Mesendoderm (in vitro differentiated cells): ENCODE measurements around the gene DCBLD2.

ENCODE experiments used
- DNase-seq: peaks from one replicate; pipeline ENCODE4 v3.0.0; 2013
- H2AK5ac ChIP-seq: 2 replicates; pipeline ENCODE4 v1.6.1; 2013; ENCODE audit warnings: low read length, inconsistent platforms
- H2BK120ac ChIP-seq: 2 replicates; pipeline ENCODE4 v1.6.1; 2013; ENCODE audit warnings: low read depth, mild to moderate bottlenecking, low read length, moderate library complexity, mixed read lengths
- H2BK15ac ChIP-seq: replicated peaks from 2 replicates; pipeline ENCODE4 v1.6.1; 2013; ENCODE audit warnings: low read depth, mild to moderate bottlenecking, moderate library complexity
- H2BK5ac ChIP-seq: 2 replicates; pipeline ENCODE4 v1.6.1; 2013; ENCODE audit warnings: low read length, inconsistent platforms
- H3K18ac ChIP-seq: 2 replicates; pipeline ENCODE4 v1.6.1; 2013; ENCODE audit warnings: mild to moderate bottlenecking, low read length, mixed read lengths
- H3K23ac ChIP-seq: one replicate; pipeline ENCODE4 v1.6.1; 2013; ENCODE audit warnings: low read length
- H3K27ac ChIP-seq: 2 replicates; pipeline ENCODE4 v1.5.1; 2013; ENCODE audit warnings: low read depth, mild to moderate bottlenecking, inconsistent platforms, low read length, moderate library complexity
- H3K27me3 ChIP-seq: 2 replicates; pipeline ENCODE4 v1.6.1; 2013; ENCODE audit warnings: low read length, control low read depth, mild to moderate bottlenecking, inconsistent platforms; ENCODE audit not compliant: insufficient read depth, poor library complexity
- H3K36me3 ChIP-seq: 2 replicates; pipeline ENCODE4 v1.6.1; 2013; ENCODE audit warnings: low read length, inconsistent platforms; ENCODE audit not compliant: control insufficient read depth, insufficient read depth
- H3K4ac ChIP-seq: one replicate; pipeline ENCODE4 v1.6.1; 2013; ENCODE audit warnings: low read depth, mild to moderate bottlenecking, low read length, moderate library complexity
- H3K4me1 ChIP-seq: 2 replicates; pipeline ENCODE4 v1.6.1; 2013; ENCODE audit warnings: low read depth, low read length, inconsistent platforms; ENCODE audit not compliant: control insufficient read depth
- H3K4me2 ChIP-seq: 2 replicates; pipeline ENCODE4 v1.6.1; 2013; ENCODE audit warnings: low read length
- H3K4me3 ChIP-seq: 2 replicates; pipeline ENCODE4 v1.5.1; 2013; ENCODE audit warnings: mild to moderate bottlenecking, low read length
- H3K56ac ChIP-seq: one replicate; pipeline ENCODE4 v1.6.1; 2013; ENCODE audit warnings: low read length
- H3K79me1 ChIP-seq: 2 replicates; pipeline ENCODE4 v1.6.1; 2013; ENCODE audit warnings: low read length, inconsistent platforms
- H3K79me2 ChIP-seq: 2 replicates; pipeline ENCODE4 v1.6.1; 2013; ENCODE audit warnings: mild to moderate bottlenecking, low read length; ENCODE audit not compliant: control insufficient read depth, insufficient read depth
- H3K9ac ChIP-seq: 2 replicates; pipeline ENCODE4 v1.6.1; 2013; ENCODE audit warnings: low read length, inconsistent platforms
- H4K5ac ChIP-seq: one replicate; pipeline ENCODE4 v1.6.1; 2013; ENCODE audit warnings: low read length
- H4K8ac ChIP-seq: one replicate; pipeline ENCODE4 v1.6.1; 2013; ENCODE audit warnings: low read depth, mild to moderate bottlenecking, control low read depth, low read length, moderate library complexity
- WGBS: extraction: QIAGEN DNeasy Blood & Tissue Kit; methylation state at CpG from one replicate; pipeline ENCODE4 v1.1.7; 2013; ENCODE audit warnings: low lambda C conversion rate, missing lambda C conversion rate; ENCODE audit not compliant: insufficient coverage; ENCODE audit errors: extremely low coverage; 5-methylcytosine and 5-hydroxymethylcytosine counted together

DCBLD2 gene

DNA sequence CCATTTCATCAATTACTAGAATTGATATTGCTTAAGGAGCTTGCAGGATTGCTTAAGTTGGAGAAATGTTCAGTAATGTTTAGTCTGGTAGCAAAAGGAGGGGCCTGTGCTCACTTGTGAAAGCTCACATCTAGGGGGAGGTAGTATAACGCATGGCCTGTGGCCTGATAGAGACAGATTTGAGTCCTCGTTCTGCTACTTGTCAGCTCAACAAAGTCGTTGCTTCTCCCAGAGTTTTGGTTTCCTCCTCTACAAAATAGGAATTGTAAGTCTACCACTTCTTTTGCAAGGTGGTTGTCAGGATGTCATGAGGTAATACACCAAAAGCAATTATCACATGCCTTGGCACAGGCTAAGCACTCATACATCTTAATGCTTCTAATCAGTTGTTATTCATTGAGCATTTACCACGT is 137.0 kb downstream of the DCBLD2 start:
- Histone ChIP-seq H4K8ac (no peak overlapping the region), H3K18ac (no peak overlapping the region), H3K79me1 (no peaks in the 10 kb centered on the region), H3K27ac (no peak overlapping the region), H3K9ac (no peak overlapping the region), H3K36me3 (no peaks in the 10 kb centered on the region), H2BK5ac (no peak overlapping the region), H3K4me2 (no peak overlapping the region), H3K23ac (no peak overlapping the region), H2BK15ac (no peak overlapping the region), H3K27me3 (no peaks in the 10 kb centered on the region), H3K4me1 (no peaks in the 10 kb centered on the region), H2AK5ac (no peak overlapping the region), H3K4me3 (no peak overlapping the region), H2BK120ac (no peak overlapping the region), H4K5ac (no peak overlapping the region), H3K56ac (no peak overlapping the region), H3K4ac (no peak overlapping the region), H3K79me2 (no peaks in the 10 kb centered on the region)
- DNase-seq, result no peak
- WGBS, result no CpG with 5 or more reads among the region's 4 CpGs

DNA sequence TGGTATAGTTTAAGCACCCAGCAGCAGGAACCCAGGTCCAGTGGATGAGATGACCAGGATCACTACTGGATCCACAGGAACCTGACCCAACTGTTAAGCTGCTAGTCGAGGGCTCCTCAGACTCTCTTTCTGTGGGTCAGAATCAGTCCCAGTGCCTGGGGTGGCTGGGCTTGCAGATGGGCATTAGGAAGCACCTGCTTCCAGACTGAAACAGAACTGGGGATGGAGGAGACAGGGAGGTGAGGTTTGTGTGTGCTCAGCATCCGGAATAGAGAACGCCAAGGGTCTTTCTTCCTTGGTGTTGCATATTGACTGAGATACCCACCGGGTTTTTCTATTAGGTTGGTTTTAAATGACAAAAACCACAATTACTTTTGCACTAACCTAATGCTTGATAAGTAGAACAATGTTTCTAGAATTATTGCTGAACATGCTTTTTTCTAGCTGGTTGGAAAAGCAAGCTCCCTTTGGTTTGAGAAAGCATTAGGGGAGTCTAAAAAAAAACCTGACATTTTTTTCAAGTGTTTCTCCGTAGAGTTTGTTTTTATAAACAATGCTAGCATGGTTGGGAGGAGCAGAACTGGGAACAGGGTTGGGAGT is 137.6 kb downstream of the DCBLD2 start:
- no peak for DNase-seq
- Histone ChIP-seq H2AK5ac (no peak overlapping the region), H3K4me3 (no peak overlapping the region), H3K27me3 (no peaks in the 10 kb centered on the region), H3K18ac (no peak overlapping the region), H3K36me3 (no peaks in the 10 kb centered on the region), H3K56ac (no peak overlapping the region), H2BK15ac (no peak overlapping the region), H2BK120ac (no peak overlapping the region), H3K27ac (no peak overlapping the region), H3K9ac (no peak overlapping the region), H3K23ac (no peak overlapping the region), H2BK5ac (no peak overlapping the region), H3K4me1 (no peaks in the 10 kb centered on the region), H4K5ac (no peak overlapping the region), H4K8ac (no peak overlapping the region), H3K4me2 (no peak overlapping the region), H3K79me2 (no peaks in the 10 kb centered on the region), H3K4ac (no peak overlapping the region), H3K79me1 (no peaks in the 10 kb centered on the region)
- WGBS, result no CpG with 5 or more reads among the region's 5 CpGs

DNA sequence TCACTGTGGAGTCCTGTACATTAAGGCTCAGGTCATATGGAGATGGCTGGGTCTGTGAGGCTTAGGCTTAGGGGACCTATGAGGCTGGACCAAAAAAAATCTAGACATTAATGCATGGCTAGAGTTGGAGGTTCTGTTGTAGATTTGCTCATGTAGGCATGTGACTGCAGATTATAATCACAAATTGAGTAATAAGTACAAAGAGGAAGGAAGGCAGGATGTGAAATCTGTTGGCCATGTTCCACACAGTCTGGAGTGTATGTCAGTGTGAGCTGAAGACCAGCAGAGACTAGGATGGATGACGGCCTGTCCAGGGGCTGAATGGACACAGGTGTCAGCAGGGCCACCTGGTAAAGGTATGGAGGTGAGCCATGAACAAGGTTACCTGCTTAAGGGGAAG is 138.4 kb downstream of the DCBLD2 start, which contains the start of gene ST3GAL6:
Gene ST3GAL6 (plus strand): TSS at position 265 of the 400 bp plus-strand sequence. CDS start 5,101 bp downstream, outside the sequence.
- Histone ChIP-seq H2BK15ac (no peak within 1 kb of the TSS), H3K4me2 (no peak within 1 kb of the TSS), H3K9ac (no peak within 1 kb of the TSS), H3K4me1 (no peaks in the 10 kb centered on the region), H3K27ac (no peak within 1 kb of the TSS), H3K79me2 (no peaks in the 10 kb centered on the region), H3K79me1 (no peaks in the 10 kb centered on the region), H3K27me3 (no peaks in the 10 kb centered on the region), H4K8ac (no peak within 1 kb of the TSS), H2BK120ac (no peak within 1 kb of the TSS), H3K18ac (no peak within 1 kb of the TSS), H3K23ac (no peak within 1 kb of the TSS), H2AK5ac (no peak within 1 kb of the TSS), H3K36me3 (no peaks in the 10 kb centered on the region), H3K4ac (no peak within 1 kb of the TSS), H2BK5ac (no peak within 1 kb of the TSS), H4K5ac (no peak within 1 kb of the TSS), H3K4me3 (no peak within 1 kb of the TSS), H3K56ac (no peak within 1 kb of the TSS)
- no CpG with 5 or more reads among the region's 1 CpG for WGBS
- DNase-seq, result no peak

DNA sequence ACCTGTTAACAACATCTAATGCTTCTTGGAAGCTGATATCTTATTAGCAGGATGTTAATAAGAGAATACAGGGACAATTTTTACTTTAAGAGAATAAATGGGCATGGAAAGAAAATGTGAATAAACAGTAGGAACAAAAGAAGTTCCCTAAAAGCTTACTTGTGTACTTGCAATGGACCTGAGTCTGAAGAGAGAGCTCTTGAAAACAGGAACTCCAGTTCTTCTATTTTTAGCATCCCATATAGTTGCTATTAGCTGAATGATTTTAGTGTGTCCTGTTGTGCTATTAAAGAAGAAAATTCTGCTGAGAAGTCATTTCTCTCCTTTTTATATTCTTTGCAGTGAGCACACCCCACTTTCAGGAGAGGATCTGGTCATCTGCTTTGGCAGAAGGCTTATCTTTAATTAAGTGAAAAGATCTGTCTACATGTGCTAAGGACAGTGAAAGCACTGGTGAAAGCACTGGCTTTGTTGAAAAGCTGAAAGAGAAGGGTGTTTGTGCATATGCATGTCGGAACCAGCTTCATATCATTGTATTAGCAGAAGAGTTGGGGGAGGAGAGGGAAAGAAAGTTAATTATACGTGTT is 139.8 kb downstream of the DCBLD2 start:
- H3K18ac ChIP-seq, result no peak overlapping the region
- H3K4me3 ChIP-seq, result no peak overlapping the region
- H2AK5ac ChIP-seq, result no peak overlapping the region
- no peaks in the 10 kb centered on the region for H3K79me1 ChIP-seq
- no peaks in the 10 kb centered on the region for H3K36me3 ChIP-seq
- no peak overlapping the region for H2BK120ac ChIP-seq
- no peak overlapping the region for H3K4ac ChIP-seq
- WGBS, result no CpG with 5 or more reads among the region's 2 CpGs
- H2BK15ac ChIP-seq, result no peak overlapping the region
- DNase-seq, result no peak
- H3K27ac ChIP-seq, result no peak overlapping the region
- H3K4me1 ChIP-seq, result no peaks in the 10 kb centered on the region
- no peak overlapping the region for H4K8ac ChIP-seq
- no peak overlapping the region for H3K56ac ChIP-seq
- no peak overlapping the region for H3K23ac ChIP-seq
- no peak overlapping the region for H3K9ac ChIP-seq
- no peak overlapping the region for H3K4me2 ChIP-seq
- H3K27me3 ChIP-seq, result no peaks in the 10 kb centered on the region
- no peak overlapping the region for H2BK5ac ChIP-seq
- H3K79me2 ChIP-seq, result no peaks in the 10 kb centered on the region
- H4K5ac ChIP-seq, result no peak overlapping the region

DNA sequence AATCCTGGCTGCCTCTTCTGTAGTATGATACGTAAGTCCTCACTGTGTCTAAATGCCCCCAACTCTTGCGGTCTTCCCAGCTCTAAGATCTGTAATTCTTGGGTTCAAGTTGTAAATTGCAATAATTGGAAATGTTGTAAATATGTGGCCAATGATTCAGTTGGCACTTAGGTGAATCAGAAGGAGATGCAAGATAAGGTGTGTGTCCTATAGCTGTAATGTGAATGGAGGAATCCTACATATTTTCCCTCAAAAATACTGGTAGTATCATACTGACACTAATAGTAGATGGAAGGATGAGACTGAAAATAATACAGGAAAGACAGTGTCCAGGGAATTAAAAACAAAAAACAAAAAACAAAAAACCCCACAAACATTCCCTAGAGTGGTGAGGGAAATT is 141.9 kb downstream of the DCBLD2 start:
- no peak overlapping the region for H2BK120ac ChIP-seq
- H3K56ac ChIP-seq, result no peak overlapping the region
- H3K27me3 ChIP-seq, result no peaks in the 10 kb centered on the region
- H2AK5ac ChIP-seq, result no peak overlapping the region
- H3K9ac ChIP-seq, result no peak overlapping the region
- no peak overlapping the region for H4K8ac ChIP-seq
- no peaks in the 10 kb centered on the region for H3K4me1 ChIP-seq
- H2BK15ac ChIP-seq, result no peak overlapping the region
- no peak overlapping the region for H3K4me3 ChIP-seq
- H3K27ac ChIP-seq, result no peak overlapping the region
- H3K36me3 ChIP-seq, result no peaks in the 10 kb centered on the region
- H3K4me2 ChIP-seq, result no peak overlapping the region
- H4K5ac ChIP-seq, result no peak overlapping the region
- no peak overlapping the region for H3K18ac ChIP-seq
- H3K79me2 ChIP-seq, result no peaks in the 10 kb centered on the region
- no peak overlapping the region for H3K4ac ChIP-seq
- no peak overlapping the region for H2BK5ac ChIP-seq
- no peak overlapping the region for H3K23ac ChIP-seq
- no CpG with 5 or more reads among the region's 2 CpGs for WGBS
- H3K79me1 ChIP-seq, result no peaks in the 10 kb centered on the region
- no peak for DNase-seq

DNA sequence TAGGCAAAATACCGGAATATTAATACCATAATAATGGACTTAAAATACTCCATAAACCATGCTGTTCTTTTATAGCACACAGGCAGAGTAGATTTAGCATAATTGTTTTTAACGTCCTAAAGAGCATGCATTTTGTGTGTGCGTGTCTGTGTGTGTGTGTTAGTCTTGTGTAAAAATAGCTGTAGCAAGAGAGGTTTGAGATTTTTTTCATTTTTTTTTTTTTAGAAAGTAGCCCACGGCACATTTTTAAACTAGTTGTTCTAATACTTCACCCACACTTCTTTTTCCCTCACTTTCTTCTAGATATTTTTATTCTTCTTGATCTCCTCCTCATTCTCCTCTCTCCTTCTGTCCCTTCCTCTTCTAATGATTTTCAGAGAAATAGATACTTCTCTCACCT is 145.9 kb downstream of the DCBLD2 start:
- H3K36me3 ChIP-seq, result no peaks in the 10 kb centered on the region
- no peak overlapping the region for H2BK120ac ChIP-seq
- no peaks in the 10 kb centered on the region for H3K79me2 ChIP-seq
- H3K4me3 ChIP-seq, result no peak overlapping the region
- H4K5ac ChIP-seq, result no peak overlapping the region
- no peak overlapping the region for H4K8ac ChIP-seq
- H3K4ac ChIP-seq, result no peak overlapping the region
- H3K4me2 ChIP-seq, result no peak overlapping the region
- H3K56ac ChIP-seq, result no peak overlapping the region
- H3K79me1 ChIP-seq, result no peaks in the 10 kb centered on the region
- no peak overlapping the region for H2BK5ac ChIP-seq
- H2AK5ac ChIP-seq, result no peak overlapping the region
- no peak for DNase-seq
- no peak overlapping the region for H3K27ac ChIP-seq
- H3K18ac ChIP-seq, result no peak overlapping the region
- H2BK15ac ChIP-seq, result no peak overlapping the region
- WGBS, result no CpG with 5 or more reads among the region's 4 CpGs
- H3K23ac ChIP-seq, result no peak overlapping the region
- H3K27me3 ChIP-seq, result no peaks in the 10 kb centered on the region
- H3K9ac ChIP-seq, result no peak overlapping the region
- H3K4me1 ChIP-seq, result no peaks in the 10 kb centered on the region
